Measurements from ENCODE around the gene KCNIP1. TPM values are rescaled to one million over a fixed set of nuclear protein-coding genes. Genes with fewer than 3 reads are reported as not detected.

The KCNIP1 gene
- polyA plus RNA-seq, 3 donors: not detected

DNA sequence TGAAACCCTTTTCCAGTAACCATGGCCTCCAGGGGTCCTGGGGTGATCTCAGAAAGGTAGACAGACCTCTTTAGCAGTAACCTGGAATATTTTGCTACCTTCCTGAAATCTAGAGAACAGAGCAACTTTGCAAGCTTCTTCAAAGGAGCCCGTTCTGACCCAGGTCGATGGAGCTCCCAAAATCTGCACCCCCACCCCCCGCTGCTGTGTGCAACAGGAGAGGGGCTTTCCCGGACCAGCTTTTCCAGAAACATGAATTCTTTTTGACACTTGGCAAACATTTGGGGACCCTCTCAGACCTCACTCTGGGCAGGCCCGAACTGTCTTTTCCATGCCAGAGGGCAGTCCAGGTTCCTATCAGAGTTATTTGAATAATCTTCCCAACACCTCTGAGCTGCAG, 65.3 kb downstream of the KCNIP1 start:
- H3K4me3 Mint-ChIP-seq: peak overlapping the region in 1 of 2 donors; percentile 33
- H3K4me1 Mint-ChIP-seq: peaks cover 13% of the 10 kb centered on the region
- H3K27ac Mint-ChIP-seq: no peak overlapping the region
- no peak overlapping the region for H3K9ac ChIP-seq (ENCODE audit: insufficient read depth, low read length, poor library complexity, severe bottlenecking)
- H3K4me1 ChIP-seq (ENCODE audit: control insufficient read depth in 1 of 2, insufficient read depth in 2 of 2, low read length in 2 of 2): peaks cover 0 to 6% of the 10 kb centered on the region in 2 donors
- no peak overlapping the region for H3K4me3 ChIP-seq (replicated peaks in 1 of 3; ENCODE audit: low read depth in 2 of 3, low read length in 3 of 3)
- peaks cover 9 to 23% of the 10 kb centered on the region in 2 donors for H3K27me3 ChIP-seq (ENCODE audit: control insufficient read depth in 2 of 2, insufficient read depth in 2 of 2, low read length in 2 of 2)
- no peak for DNase-seq
- H3K4me2 ChIP-seq (replicated peaks; ENCODE audit: extremely low read depth, low read length, poor library complexity, severe bottlenecking): no peak overlapping the region
- H3K36me3 Mint-ChIP-seq: no peaks in the 10 kb centered on the region
- H3K79me2 ChIP-seq (ENCODE audit: insufficient read depth, low read length): no peaks in the 10 kb centered on the region
- no peak for TF ChIP-seq CTCF (IDR thresholded peaks at IDR 0.05)
- H4K20me1 ChIP-seq (ENCODE audit: insufficient read depth, low read length): no peaks in the 10 kb centered on the region
- H3K27me3 Mint-ChIP-seq (ENCODE audit: low read depth in 3 of 3): peaks cover 34 to 40% (median 38%) of the 10 kb centered on the region in 3 donors
- H3K36me3 ChIP-seq (replicated peaks in 1 of 2; ENCODE audit: control insufficient read depth in 1 of 2, insufficient read depth in 2 of 2, low read length in 2 of 2): no peaks in the 10 kb centered on the region
- no peak overlapping the region for H3K27ac ChIP-seq (ENCODE audit: low read depth in 1 of 2, low read length in 2 of 2)
- intact Hi-C loops (cut with micrococcal nuclease): no loop called here
- no peaks in the 10 kb centered on the region for H3K9me3 ChIP-seq (replicated peaks in 1 of 2; ENCODE audit: control insufficient read depth in 1 of 2, insufficient read depth in 1 of 2, low read length in 2 of 2)
- no peaks in the 10 kb centered on the region for H3K9me3 Mint-ChIP-seq
- no peak overlapping the region for H2AFZ ChIP-seq (ENCODE audit: insufficient read depth, low read depth, low read length, poor library complexity, severe bottlenecking)
- WGBS (ENCODE audit: insufficient coverage): 100% methylated on average over 3 of the region's 5 CpGs

DNA sequence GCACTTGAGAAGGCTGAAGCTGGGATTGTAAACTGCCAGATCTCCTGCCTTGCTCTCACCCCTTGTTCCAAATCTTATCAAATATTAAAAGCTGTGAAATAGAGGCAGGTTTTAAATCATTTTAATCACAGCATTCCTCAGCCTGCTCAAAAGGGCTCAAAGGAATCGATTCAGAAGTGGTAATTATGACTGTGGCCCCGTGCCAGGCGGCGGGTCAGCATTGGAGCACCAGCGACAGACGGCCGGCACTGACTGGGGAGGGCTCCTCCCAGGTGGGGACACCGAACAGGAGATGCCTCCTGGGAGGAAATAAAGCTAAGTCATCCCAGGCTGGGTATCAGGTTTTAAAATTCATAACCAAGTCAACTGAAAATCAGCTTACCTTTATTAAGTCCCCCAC, 66.7 kb downstream of the KCNIP1 start:
- intact Hi-C loops (cut with micrococcal nuclease): no loop called here
- H3K36me3 ChIP-seq (replicated peaks in 1 of 2; ENCODE audit: control insufficient read depth in 1 of 2, insufficient read depth in 2 of 2, low read length in 2 of 2): no peaks in the 10 kb centered on the region
- Mint-ChIP-seq H3K27ac (no peak overlapping the region), H3K9me3 (peaks cover 0 to 3% (median 0%) of the 10 kb centered on the region in 7 donors), H3K36me3 (no peaks in the 10 kb centered on the region), H3K4me1 (peaks cover 13% of the 10 kb centered on the region), H3K4me3 (no peak overlapping the region), H3K27me3 (ENCODE audit: low read depth in 3 of 3) (peaks cover 38 to 40% (median 38%) of the 10 kb centered on the region in 3 donors)
- no peak for DNase-seq
- no peak overlapping the region for H3K4me2 ChIP-seq (replicated peaks; ENCODE audit: extremely low read depth, low read length, poor library complexity, severe bottlenecking)
- H3K4me1 ChIP-seq (ENCODE audit: control insufficient read depth in 1 of 2, insufficient read depth in 2 of 2, low read length in 2 of 2): peaks cover 0 to 6% of the 10 kb centered on the region in 2 donors
- no peak overlapping the region for H3K27ac ChIP-seq (ENCODE audit: low read depth in 1 of 2, low read length in 2 of 2)
- H4K20me1 ChIP-seq (ENCODE audit: insufficient read depth, low read length): no peaks in the 10 kb centered on the region
- no peaks in the 10 kb centered on the region for H3K79me2 ChIP-seq (ENCODE audit: insufficient read depth, low read length)
- no peak overlapping the region for H2AFZ ChIP-seq (ENCODE audit: insufficient read depth, low read depth, low read length, poor library complexity, severe bottlenecking)
- WGBS (ENCODE audit: insufficient coverage): 93% methylated on average over 6 of the region's 8 CpGs
- no peak overlapping the region for H3K9ac ChIP-seq (ENCODE audit: insufficient read depth, low read length, poor library complexity, severe bottlenecking)
- TF ChIP-seq CTCF (IDR thresholded peaks at IDR 0.05): no peak
- no peak overlapping the region for H3K4me3 ChIP-seq (replicated peaks in 1 of 3; ENCODE audit: low read depth in 2 of 3, low read length in 3 of 3)
- no peaks in the 10 kb centered on the region for H3K9me3 ChIP-seq (replicated peaks in 1 of 2; ENCODE audit: control insufficient read depth in 1 of 2, insufficient read depth in 1 of 2, low read length in 2 of 2)
- H3K27me3 ChIP-seq (ENCODE audit: control insufficient read depth in 2 of 2, insufficient read depth in 2 of 2, low read length in 2 of 2): peaks cover 9 to 23% of the 10 kb centered on the region in 2 donors
